NB4 (cell line): ENCODE results near the gene PRRC2C.

Experiments
- DNase-seq: peaks from one replicate; pipeline ENCODE4 v3.0.0; 2010; ENCODE audit warnings: low read depth
- H3K4me3 ChIP-seq: one replicate; pipeline ENCODE4 v1.5.1; 2011; ENCODE audit warnings: mild to moderate bottlenecking, low read depth, low read length, moderate library complexity
- CTCF ChIP-seq: IDR thresholded peaks from one replicate; pipeline ENCODE4 v1.5.1; 2012; ENCODE audit warnings: low read depth, low read length
- MYC ChIP-seq: IDR thresholded peaks from 2 replicates; pipeline ENCODE4 v1.6.1; 2011; ENCODE audit warnings: low read depth, low read length
- POLR2A ChIP-seq: IDR thresholded peaks from 2 replicates; pipeline ENCODE4 v1.6.1; 2011; ENCODE audit warnings: mild to moderate bottlenecking; ENCODE audit not compliant: insufficient read length; ENCODE audit errors: extremely low read depth
- TF ChIP-seq, protein P1 (sequence below): IDR thresholded peaks from 2 replicates; pipeline ENCODE4 v1.6.1; 2011; ENCODE audit warnings: low read depth, low read length

Gene PRRC2C

DNA sequence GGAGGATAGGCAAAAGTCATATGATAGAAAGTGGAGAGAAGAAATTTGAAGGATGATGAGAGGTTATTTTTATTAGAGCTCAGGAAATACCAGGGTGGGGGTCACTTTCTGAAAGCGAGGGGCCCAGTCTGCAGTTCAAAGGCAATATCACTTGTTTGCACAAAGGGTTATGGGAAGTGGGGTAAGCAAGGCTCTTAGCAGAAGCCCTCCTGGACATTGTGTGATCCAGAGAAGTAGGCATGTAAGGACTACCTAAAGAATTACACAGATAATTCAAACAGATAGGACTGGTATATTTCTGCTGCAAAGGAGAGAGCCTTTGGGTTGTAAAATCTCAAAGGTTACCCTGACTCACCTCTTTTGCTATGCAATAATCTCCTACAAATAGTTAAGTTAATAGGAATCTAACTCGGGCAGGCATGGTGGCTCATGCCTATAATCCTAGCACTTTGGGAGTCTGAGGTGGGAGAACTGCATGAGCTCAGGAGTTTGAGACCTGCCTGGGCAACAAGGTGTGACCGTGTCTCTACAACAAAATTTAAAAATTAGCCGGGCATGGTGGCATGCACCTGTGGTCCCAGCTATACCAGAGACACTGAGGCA is 25.2 kb upstream of the PRRC2C start:
- no peak overlapping the region for H3K4me3 ChIP-seq
- DNase-seq: no peak
- TF ChIP-seq, protein P1, sequence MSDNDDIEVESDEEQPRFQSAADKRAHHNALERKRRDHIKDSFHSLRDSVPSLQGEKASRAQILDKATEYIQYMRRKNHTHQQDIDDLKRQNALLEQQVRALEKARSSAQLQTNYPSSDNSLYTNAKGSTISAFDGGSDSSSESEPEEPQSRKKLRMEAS: no peak
- TF ChIP-seq POLR2A (no peak), CTCF (no peak), MYC (no peak)

DNA sequence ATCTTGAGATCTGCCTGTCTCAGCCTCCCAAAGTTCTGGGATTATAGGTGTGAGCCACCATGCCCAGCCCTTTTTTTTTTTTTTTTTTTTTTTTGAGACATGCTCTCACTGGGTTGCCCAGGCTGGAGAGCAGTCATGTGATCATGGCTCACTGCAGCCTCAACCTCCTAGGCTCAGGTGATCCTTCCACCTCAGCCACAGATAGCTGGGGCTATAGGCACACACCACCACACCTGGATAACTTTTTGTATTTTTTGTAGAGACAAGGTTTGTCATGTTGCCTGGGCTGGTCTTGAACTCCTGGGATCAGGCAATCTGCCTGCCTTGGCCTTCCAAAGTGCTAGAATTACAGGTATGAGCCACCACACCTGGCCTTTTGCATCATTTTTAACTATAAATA is 17.7 kb upstream of the PRRC2C start:
- TF ChIP-seq CTCF: no peak
- no peak for TF ChIP-seq POLR2A
- TF ChIP-seq MYC: no peak
- TF ChIP-seq, protein P1: no peak
- no peak overlapping the region for H3K4me3 ChIP-seq
- no peak for DNase-seq

GRCh38 chr1:171468120-171468750 is 17.1 kb upstream of the PRRC2C start:
- no peak for DNase-seq
- TF ChIP-seq, protein P1: no peak
- TF ChIP-seq POLR2A (no peak), MYC (no peak), CTCF (no peak)
- H3K4me3 ChIP-seq: no peak overlapping the region

GRCh38 chr1:171470726-171471125 is 14.6 kb upstream of the PRRC2C start:
- H3K4me3 ChIP-seq: no peak overlapping the region
- DNase-seq: no peak
- TF ChIP-seq MYC (no peak), POLR2A (no peak), CTCF (no peak)
- TF ChIP-seq, protein P1: no peak

GRCh38 chr1:171472183-171472647 is 13.1 kb upstream of the PRRC2C start:
- H3K4me3 ChIP-seq: no peak overlapping the region
- DNase-seq: no peak
- TF ChIP-seq POLR2A: no peak
- TF ChIP-seq, protein P1: no peak
- no peak for TF ChIP-seq MYC
- TF ChIP-seq CTCF: no peak
